Dendritic cell treated with granulocyte-macrophage colony-stimulating factor and Interleukin-4, amounts not matched to agents 40 ng/mL and 50 ng/mL, for 4 days (primary cell): ENCODE measurements around the gene ANKRD11.

ENCODE experiments used
- H3K27ac Mint-ChIP-seq: one replicate; pipeline ENCODE4 v1.8.0; 2022; ENCODE audit warnings: mild to moderate bottlenecking, mixed read lengths
- H3K27me3 Mint-ChIP-seq: one replicate; pipeline ENCODE4 v1.8.0; 2022; ENCODE audit warnings: mild to moderate bottlenecking, mixed read lengths
- H3K36me3 Mint-ChIP-seq: one replicate; pipeline ENCODE4 v1.8.0; 2022; ENCODE audit warnings: low read depth, mixed read lengths
- H3K4me1 Mint-ChIP-seq: one replicate; pipeline ENCODE4 v1.8.0; 2022; ENCODE audit warnings: low read depth, mixed read lengths
- H3K4me3 Mint-ChIP-seq: one replicate; pipeline ENCODE4 v1.8.0; 2022; ENCODE audit warnings: mild to moderate bottlenecking, moderate library complexity, mixed read lengths
- H3K9me3 Mint-ChIP-seq: one replicate; pipeline ENCODE4 v1.8.0; 2022; ENCODE audit warnings: mixed read lengths
- intact Hi-C: fragments of 100-400 bp; cut with micrococcal nuclease; formaldehyde crosslinking; loops from one replicate; pipeline ENCODE4 v1.15.0; 2022

Gene ANKRD11

GRCh38 chr16:89351645-89352044 lies 138.7 kb downstream of the ANKRD11 start:
- Mint-ChIP-seq H3K27ac (no peak overlapping the region), H3K27me3 (no peaks in the 10 kb centered on the region), H3K4me1 (peaks cover 68% of the 10 kb centered on the region), H3K9me3 (no peaks in the 10 kb centered on the region), H3K36me3 (peaks cover 36% of the 10 kb centered on the region), H3K4me3 (no peak overlapping the region)
- intact Hi-C loops, result no loop called here

DNA sequence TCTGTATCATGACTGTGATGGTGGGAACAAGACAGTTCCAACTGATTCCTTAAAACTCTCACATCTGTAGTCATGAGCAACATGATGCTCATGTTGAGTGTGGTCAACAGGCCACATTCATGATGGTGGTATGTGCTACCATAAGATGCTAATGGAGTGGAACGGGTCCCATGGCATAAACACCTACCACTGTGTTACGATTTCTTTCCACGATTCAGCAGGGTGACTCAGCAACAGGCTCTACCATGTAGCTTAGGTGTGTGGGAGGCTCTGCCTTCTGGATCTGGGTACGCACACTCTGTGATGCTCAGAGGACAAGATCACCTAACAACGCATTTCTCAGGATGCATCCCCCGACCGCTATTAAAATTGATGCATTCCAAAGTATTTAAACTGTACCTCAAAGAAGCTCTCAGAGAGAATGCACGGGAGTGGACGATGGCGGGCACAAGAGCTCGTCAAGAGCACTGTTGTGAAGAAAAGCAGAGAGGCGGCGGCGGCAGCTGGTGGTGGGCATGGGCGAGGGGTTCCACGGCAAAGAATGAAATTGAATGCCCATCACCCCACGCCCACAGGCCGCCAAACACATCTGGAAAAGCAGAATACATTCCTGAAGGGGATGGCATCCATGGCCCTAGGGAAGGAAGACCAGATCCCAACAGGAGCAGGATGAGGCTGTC lies 139.5 kb downstream of the ANKRD11 start:
- H3K4me1 Mint-ChIP-seq, result peaks cover 74% of the 10 kb centered on the region
- H3K9me3 Mint-ChIP-seq, result no peaks in the 10 kb centered on the region
- H3K27ac Mint-ChIP-seq, result no peak overlapping the region
- no peaks in the 10 kb centered on the region for H3K27me3 Mint-ChIP-seq
- H3K36me3 Mint-ChIP-seq, result peaks cover 40% of the 10 kb centered on the region
- H3K4me3 Mint-ChIP-seq, result no peak overlapping the region
- intact Hi-C loops, result no loop called here

DNA sequence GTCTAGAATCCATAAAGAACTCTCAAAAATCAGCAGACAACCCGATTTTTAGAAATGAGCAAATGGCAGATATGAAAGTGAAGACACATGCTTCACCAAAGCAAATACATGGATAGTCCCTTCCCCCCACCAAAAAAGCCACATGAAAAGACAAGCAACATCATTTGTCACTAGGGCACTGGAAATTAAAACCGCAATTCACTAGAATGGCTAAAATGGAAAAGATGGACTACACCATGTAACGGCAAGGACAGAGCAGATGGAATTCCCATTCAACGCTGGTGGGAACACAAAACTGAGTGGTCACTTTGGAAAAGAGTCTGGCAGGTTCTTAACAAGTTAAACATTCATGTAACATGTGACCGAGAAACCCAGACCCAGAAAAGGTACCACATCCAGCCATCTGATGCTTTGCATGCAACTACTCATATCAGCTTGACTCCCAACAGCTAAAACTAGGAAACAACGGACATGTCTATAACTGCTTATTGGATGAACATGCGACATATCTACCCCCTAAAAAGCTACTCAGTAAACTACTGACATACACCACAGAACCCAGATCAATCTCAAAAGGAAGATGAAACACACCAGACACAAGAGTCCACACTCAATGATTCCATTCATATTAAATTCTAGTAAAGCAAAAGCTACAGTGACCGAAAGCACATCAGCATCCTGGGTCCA lies 140.3 kb downstream of the ANKRD11 start:
- intact Hi-C loops, result loop anchor here (10.0 kb wide), 1 partner anchor 55 kb away; no protein-coding TSS in a partner anchor
- Mint-ChIP-seq H3K27me3 (no peaks in the 10 kb centered on the region), H3K9me3 (no peaks in the 10 kb centered on the region), H3K36me3 (peaks cover 37% of the 10 kb centered on the region), H3K27ac (no peak overlapping the region), H3K4me1 (peaks cover 72% of the 10 kb centered on the region), H3K4me3 (no peak overlapping the region)

- Mint-ChIP-seq H3K9me3 (no peaks in the 10 kb centered on the region), H3K27ac (no peak overlapping the region), H3K4me3 (no peak overlapping the region), H3K4me1 (peaks cover 60% of the 10 kb centered on the region), H3K27me3 (no peaks in the 10 kb centered on the region), H3K36me3 (peaks cover 56% of the 10 kb centered on the region)
- intact Hi-C loops, result loop anchor here (10.0 kb wide), 1 partner anchor 57 kb away; no protein-coding TSS in a partner anchor
These were observed 142.6 kb downstream of the ANKRD11 start for GRCh38 chr16:89347807-89348206.

- H3K27ac Mint-ChIP-seq, result no peak overlapping the region
- no peaks in the 10 kb centered on the region for H3K27me3 Mint-ChIP-seq
- no peaks in the 10 kb centered on the region for H3K9me3 Mint-ChIP-seq
- peaks cover 58% of the 10 kb centered on the region for H3K4me1 Mint-ChIP-seq
- peaks cover 47% of the 10 kb centered on the region for H3K36me3 Mint-ChIP-seq
- intact Hi-C loops, result loop anchor here (10.0 kb wide), 1 partner anchor 58 kb away; no protein-coding TSS in a partner anchor
- no peak overlapping the region for H3K4me3 Mint-ChIP-seq
These were observed 143.5 kb downstream of the ANKRD11 start for GRCh38 chr16:89346869-89347268.

DNA sequence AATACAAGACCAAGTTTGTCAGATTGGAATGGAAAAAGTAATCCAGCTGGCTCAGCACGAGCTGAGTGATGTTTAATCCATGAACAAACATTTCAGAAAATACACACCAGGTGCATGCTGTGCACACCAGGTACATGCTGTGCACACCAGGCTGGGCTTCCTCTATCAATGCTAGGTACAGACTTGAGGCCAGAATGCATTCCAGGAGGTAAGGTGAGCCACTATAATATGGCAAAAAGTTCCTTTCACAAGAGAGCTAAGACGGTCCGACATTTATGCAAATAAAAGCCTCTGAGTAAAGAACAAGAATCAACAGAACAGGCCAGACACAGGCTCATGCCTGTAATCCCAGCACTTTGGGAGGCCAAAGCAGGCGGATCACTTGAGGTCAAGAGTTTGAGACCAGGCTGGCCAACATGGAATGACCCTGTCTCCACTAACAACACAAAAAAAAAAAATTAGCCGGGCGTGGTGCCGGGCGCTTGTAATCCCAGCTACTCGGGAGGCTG lies 144.7 kb downstream of the ANKRD11 start:
- H3K36me3 Mint-ChIP-seq, result peaks cover 35% of the 10 kb centered on the region
- no peaks in the 10 kb centered on the region for H3K27me3 Mint-ChIP-seq
- intact Hi-C loops, result loop anchor here (10.0 kb wide), 1 partner anchor 59 kb away; no protein-coding TSS in a partner anchor
- H3K27ac Mint-ChIP-seq, result no peak overlapping the region
- H3K4me3 Mint-ChIP-seq, result no peak overlapping the region
- peaks cover 60% of the 10 kb centered on the region for H3K4me1 Mint-ChIP-seq
- no peaks in the 10 kb centered on the region for H3K9me3 Mint-ChIP-seq

DNA sequence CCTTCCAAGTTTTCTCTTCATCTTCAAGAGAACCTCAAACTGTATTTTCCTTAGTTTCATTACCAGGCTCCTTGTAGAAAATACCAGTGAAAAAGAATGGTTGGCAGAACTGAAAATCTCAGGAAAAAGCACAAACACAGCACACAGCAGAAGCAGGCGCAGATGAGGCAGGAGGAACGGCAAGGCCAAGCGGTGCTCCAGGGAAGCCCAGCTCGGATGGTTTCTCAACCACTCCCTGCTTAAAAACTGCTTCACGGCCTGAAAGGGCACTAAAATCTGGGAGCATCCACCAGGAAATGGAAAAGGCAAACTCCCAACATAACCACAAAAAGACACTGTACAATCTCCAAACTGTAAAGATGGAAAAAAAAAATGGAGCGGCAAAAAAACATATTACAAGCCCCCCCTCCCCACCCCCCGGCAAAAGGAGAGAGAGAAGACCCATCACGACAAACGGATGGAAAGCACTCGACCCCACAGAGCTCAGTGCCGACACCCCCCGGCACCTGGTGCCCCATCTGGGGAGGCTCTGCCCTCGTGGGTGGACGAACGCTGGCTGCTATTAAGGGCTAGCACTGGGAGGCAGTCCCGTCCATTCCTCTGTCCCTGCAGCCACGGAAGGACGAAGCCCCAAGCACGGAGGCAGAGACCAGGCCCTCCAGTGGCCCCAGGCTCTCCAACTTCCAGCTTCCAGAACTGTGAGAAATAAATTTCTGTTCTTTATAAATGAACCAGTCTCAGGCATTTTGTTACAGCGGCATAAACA lies 145.3 kb downstream of the ANKRD11 start:
- peaks cover 33% of the 10 kb centered on the region for H3K36me3 Mint-ChIP-seq
- H3K4me3 Mint-ChIP-seq, result no peak overlapping the region
- H3K9me3 Mint-ChIP-seq, result no peaks in the 10 kb centered on the region
- peaks cover 54% of the 10 kb centered on the region for H3K4me1 Mint-ChIP-seq
- no peak overlapping the region for H3K27ac Mint-ChIP-seq
- no peaks in the 10 kb centered on the region for H3K27me3 Mint-ChIP-seq
- intact Hi-C loops, result loop anchor here (10.0 kb wide), 1 partner anchor 60 kb away; no protein-coding TSS in a partner anchor

DNA sequence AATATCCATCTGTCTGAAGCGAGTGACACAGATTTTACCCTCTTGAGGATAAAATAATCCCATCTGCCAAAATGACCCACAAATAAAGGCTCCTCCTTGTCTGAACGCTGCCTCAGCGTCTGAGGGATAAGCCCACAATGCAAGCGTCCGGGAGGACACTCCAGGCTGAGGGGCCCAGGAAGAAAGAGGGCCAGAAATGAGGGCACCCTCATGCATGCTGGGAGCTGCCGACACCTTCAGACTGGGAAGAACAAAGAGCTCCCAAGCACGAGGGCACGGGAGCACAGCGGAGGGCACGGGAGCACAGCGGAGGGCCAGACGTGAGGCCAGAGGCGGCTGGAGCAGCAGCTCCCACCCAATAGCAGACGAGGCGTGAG lies 145.9 kb downstream of the ANKRD11 start:
- peaks cover 48% of the 10 kb centered on the region for H3K4me1 Mint-ChIP-seq
- no peak overlapping the region for H3K4me3 Mint-ChIP-seq
- H3K27ac Mint-ChIP-seq, result no peak overlapping the region
- H3K9me3 Mint-ChIP-seq, result no peaks in the 10 kb centered on the region
- intact Hi-C loops, result loop anchor here (10.0 kb wide), 1 partner anchor 60 kb away; no protein-coding TSS in a partner anchor
- no peaks in the 10 kb centered on the region for H3K27me3 Mint-ChIP-seq
- H3K36me3 Mint-ChIP-seq, result peaks cover 33% of the 10 kb centered on the region

DNA sequence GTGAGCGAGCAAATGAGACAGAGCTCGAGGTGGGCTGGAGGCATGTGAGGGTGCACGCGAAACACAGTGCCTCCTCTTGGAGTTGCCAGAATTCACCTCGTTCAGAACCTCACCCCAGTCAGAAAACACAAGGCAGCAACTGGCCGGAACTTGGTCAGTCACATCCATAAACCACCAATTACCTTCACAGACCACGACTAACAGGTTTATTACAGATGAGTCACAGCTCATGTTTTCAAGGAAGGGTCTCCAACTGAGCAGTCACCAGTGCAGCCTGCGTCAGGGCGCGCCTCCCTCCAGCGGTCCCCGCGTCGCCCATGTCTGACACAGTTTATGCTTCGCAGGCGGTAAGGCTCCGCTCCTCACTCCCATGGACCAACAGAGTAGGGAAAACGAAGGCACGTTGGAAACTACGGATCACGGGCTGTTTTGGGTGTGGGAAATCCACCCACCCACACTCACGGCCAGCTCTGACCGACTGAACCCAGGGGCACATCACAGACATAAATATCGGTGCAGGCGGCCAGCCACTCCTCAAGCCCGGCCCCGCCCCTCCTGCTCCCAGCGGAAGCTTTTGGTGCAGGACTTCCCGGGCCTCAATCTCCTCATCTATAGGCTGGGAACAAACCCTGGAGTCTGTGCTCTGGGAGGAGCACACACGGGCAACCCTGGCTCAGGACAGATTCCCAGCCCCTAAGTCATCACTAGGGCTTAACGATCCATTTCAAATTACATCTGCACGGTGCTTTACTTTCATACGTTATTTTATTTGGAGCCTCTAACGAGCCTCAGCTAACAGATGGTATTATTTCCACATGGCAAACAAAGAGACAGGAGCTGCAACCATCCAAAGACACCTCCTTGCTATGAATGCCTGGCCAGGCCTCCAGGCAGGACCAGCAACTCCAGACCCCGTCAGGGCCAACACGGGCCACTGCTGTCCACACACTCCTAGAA lies 146.6 kb downstream of the ANKRD11 start:
- Mint-ChIP-seq H3K4me1 (peaks cover 54% of the 10 kb centered on the region), H3K27me3 (no peaks in the 10 kb centered on the region), H3K27ac (no peak overlapping the region), H3K36me3 (peaks cover 33% of the 10 kb centered on the region), H3K9me3 (no peaks in the 10 kb centered on the region), H3K4me3 (no peak overlapping the region)
- intact Hi-C loops, result loop anchor here (10.0 kb wide), 1 partner anchor 61 kb away; no protein-coding TSS in a partner anchor

GRCh38 chr16:89341697-89342694 lies 148.4 kb downstream of the ANKRD11 start:
- no peaks in the 10 kb centered on the region for H3K9me3 Mint-ChIP-seq
- H3K4me1 Mint-ChIP-seq, result peaks cover 56% of the 10 kb centered on the region
- no peaks in the 10 kb centered on the region for H3K27me3 Mint-ChIP-seq
- intact Hi-C loops, result loop anchor here (10.0 kb wide), 1 partner anchor 63 kb away; no protein-coding TSS in a partner anchor
- no peak overlapping the region for H3K4me3 Mint-ChIP-seq
- peaks cover 33% of the 10 kb centered on the region for H3K36me3 Mint-ChIP-seq
- H3K27ac Mint-ChIP-seq, result no peak overlapping the region

DNA sequence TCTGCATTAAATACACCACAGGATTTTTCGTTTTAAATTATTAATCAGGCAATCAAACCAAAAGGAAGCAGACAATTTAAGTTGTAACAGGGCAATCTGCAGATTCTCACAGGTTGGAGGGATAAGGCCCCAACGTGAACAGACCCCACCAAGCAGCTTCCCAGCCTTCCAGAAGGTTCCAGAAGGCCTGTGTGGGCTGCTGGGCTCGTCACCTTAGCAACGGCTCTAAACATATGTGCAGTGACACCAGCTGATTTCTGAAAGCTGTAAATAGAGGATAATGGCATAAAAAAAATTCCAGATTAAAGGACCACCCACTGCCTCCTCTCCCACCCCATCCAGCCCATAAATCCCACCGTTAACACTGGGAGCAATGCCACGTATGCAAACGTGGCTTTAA lies 149.1 kb downstream of the ANKRD11 start:
- Mint-ChIP-seq H3K36me3 (peaks cover 33% of the 10 kb centered on the region), H3K27me3 (no peaks in the 10 kb centered on the region), H3K9me3 (no peaks in the 10 kb centered on the region), H3K4me3 (no peak overlapping the region), H3K27ac (no peak overlapping the region), H3K4me1 (peaks cover 52% of the 10 kb centered on the region)
- intact Hi-C loops, result loop anchor here (10.0 kb wide), 1 partner anchor 64 kb away; no protein-coding TSS in a partner anchor

- no peaks in the 10 kb centered on the region for H3K27me3 Mint-ChIP-seq
- peaks cover 56% of the 10 kb centered on the region for H3K4me1 Mint-ChIP-seq
- no peaks in the 10 kb centered on the region for H3K9me3 Mint-ChIP-seq
- H3K27ac Mint-ChIP-seq, result no peak overlapping the region
- peaks cover 11% of the 10 kb centered on the region for H3K36me3 Mint-ChIP-seq
- no peak overlapping the region for H3K4me3 Mint-ChIP-seq
- intact Hi-C loops, result no loop called here
These were observed 151.5 kb downstream of the ANKRD11 start for GRCh38 chr16:89338863-89339262.
